Keratinocyte (primary cell): ENCODE measurements around the gene SDK2. TPM values are rescaled to one million over a fixed set of nuclear protein-coding genes. Genes with fewer than 3 reads are reported as not detected.

Source experiments
- DNase-seq: peaks from one replicate; pipeline ENCODE4 v3.0.0-alpha.2; 2011; ENCODE audit warnings: low read depth, missing footprints, low spot score
- FAIRE-seq: peaks from 2 replicates; lab custom pipeline; 2011; peaks lifted over from hg19 to GRCh38; lab: Jason Lieb, UNC
- H2AFZ ChIP-seq: 2 replicates; pipeline ENCODE4 v1.6.0; 2012; ENCODE audit warnings: low read length, control low read depth, inconsistent platforms; ENCODE audit not compliant: control insufficient read depth
- H3K27ac ChIP-seq: 2 replicates; pipeline ENCODE4 v1.5.1; 2011; ENCODE audit warnings: low read length; ENCODE audit not compliant: control insufficient read depth, insufficient read depth
- H3K27me3 ChIP-seq: 3 replicates; pipeline ENCODE4 v1.6.0; 2011; ENCODE audit warnings: low read length; ENCODE audit not compliant: control insufficient read depth, insufficient read depth; ENCODE audit errors: extremely low read depth
- H3K36me3 ChIP-seq, 2 experiments: 2 replicates in 1 of 2; 3 replicates in 1 of 2; pipeline ENCODE4 v1.5.1; 2011; ENCODE audit warnings: low read length in 2 of 2, mild to moderate bottlenecking in 1 of 2; ENCODE audit not compliant: control insufficient read depth in 2 of 2, insufficient read depth in 2 of 2; ENCODE audit errors: extremely low read depth in 1 of 2
- H3K4me1 ChIP-seq: 3 replicates; pipeline ENCODE4 v1.5.1; 2011; ENCODE audit warnings: low read length; ENCODE audit not compliant: control insufficient read depth, insufficient read depth; ENCODE audit errors: extremely low read depth
- H3K4me2 ChIP-seq: 3 replicates; pipeline ENCODE4 v1.6.0; 2011; ENCODE audit warnings: low read depth, low read length; ENCODE audit not compliant: control insufficient read depth, insufficient read depth; ENCODE audit errors: extremely low read depth
- H3K4me3 ChIP-seq, 3 experiments: fragments of 200-600 bp in 1 of 3; sonication (generic) in 1 of 3; 2 replicates in 2 of 3; 3 replicates in 1 of 3; pipeline ENCODE4 v1.5.1; 2011 to 2016; ENCODE audit warnings: low read length in 3 of 3, mild to moderate bottlenecking in 3 of 3, control low read depth in 2 of 3, inconsistent platforms in 1 of 3, low read depth in 1 of 3, mixed read lengths in 1 of 3, mixed run types in 1 of 3, moderate library complexity in 1 of 3; ENCODE audit not compliant: control insufficient read depth in 2 of 3, insufficient read depth in 2 of 3; ENCODE audit errors: extremely low read depth in 1 of 3
- H3K79me2 ChIP-seq: 2 replicates; pipeline ENCODE4 v1.6.0; 2012; ENCODE audit warnings: low read length; ENCODE audit not compliant: control insufficient read depth, insufficient read depth
- H3K9ac ChIP-seq: 3 replicates; pipeline ENCODE4 v1.6.0; 2011; ENCODE audit warnings: low read length; ENCODE audit not compliant: control insufficient read depth, insufficient read depth; ENCODE audit errors: extremely low read depth
- H3K9me1 ChIP-seq: 3 replicates; pipeline ENCODE4 v1.6.0; 2011; ENCODE audit warnings: low read length; ENCODE audit not compliant: control insufficient read depth, insufficient read depth; ENCODE audit errors: extremely low read depth
- H3K9me3 ChIP-seq: 2 replicates; pipeline ENCODE4 v1.5.1; 2012; ENCODE audit warnings: low read depth, low read length; ENCODE audit not compliant: control insufficient read depth
- H4K20me1 ChIP-seq: 3 replicates; pipeline ENCODE4 v1.6.0; 2011; ENCODE audit warnings: low read length; ENCODE audit not compliant: control insufficient read depth, insufficient read depth; ENCODE audit errors: extremely low read depth
- CTCF ChIP-seq, 3 experiments: IDR thresholded peaks in 1 of 3; conservative IDR thresholded peaks in 1 of 3; optimal IDR thresholded peaks in 1 of 3; 2 replicates in 2 of 3; 3 replicates in 1 of 3; pipeline versions ENCODE3 to v1.5.1; 2011; ENCODE audit warnings: low read length in 3 of 3, mild to moderate bottlenecking in 3 of 3, moderate library complexity in 2 of 3, control low read depth in 1 of 3, inconsistent platforms in 1 of 3; ENCODE audit not compliant: insufficient read depth in 2 of 3; ENCODE audit errors: extremely low read depth in 1 of 3
- EZH2 ChIP-seq: IDR thresholded peaks from one replicate; pipeline ENCODE4 v1.6.1; 2012; ENCODE audit warnings: inconsistent platforms, mild to moderate bottlenecking, low read length, moderate library complexity
- dilution Hi-C: fragments of 300-500 bp; cut with MboI; formaldehyde crosslinking; loops from one replicate; pipeline ENCODE4 v1.7.0; 2020; ENCODE audit warnings: low sequenced_read_pairs; ENCODE audit not compliant: extremely low pct_ligation_motif_present
- polyA plus RNA-seq, 5 experiments: library from polyadenylated mRNA; depleted of rRNA in 3 of 5; stranded (reverse) in 3 of 5; stranded (forward) in 1 of 5; unstranded in 1 of 5; fragments of >200 nt; gene quantifications; 1 replicate in 1 of 5; 2 replicates in 3 of 5; 3 replicates in 1 of 5; pipeline versions ENCODE4 v1.2.1 to v1.2.3, GENCODE V29; 2011 to 2012; ENCODE audit warnings: missing spikeins in 2 of 5, low read depth in 1 of 5, low replicate concordance in 1 of 5

The SDK2 gene
- polyA plus RNA-seq, 1 donor (not counting 4 experiments of a cell fraction or from before 2014, with no cell fraction given) = 1.8 TPM

- Histone ChIP-seq H2AFZ (no peak overlapping the region), H3K36me3 (no peaks in the 10 kb centered on the region), H3K9me3 (no peaks in the 10 kb centered on the region), H3K4me1 (peaks cover 3% of the 10 kb centered on the region), H3K4me2 (no peak overlapping the region), H3K9me1 (no peaks in the 10 kb centered on the region), H3K27me3 (no peaks in the 10 kb centered on the region), H3K4me3 (no peak overlapping the region), H3K9ac (no peak overlapping the region), H3K27ac (no peak overlapping the region), H4K20me1 (no peaks in the 10 kb centered on the region), H3K79me2 (no peaks in the 10 kb centered on the region)
- TF ChIP-seq CTCF (optimal IDR thresholded peaks at IDR 0.05 in 1 of 3, IDR thresholded peaks at IDR 0.05 in 1 of 3, conservative IDR thresholded peaks at IDR 0.05 in 1 of 3; ENCODE audit: extremely low read depth in 1 of 3, insufficient read depth in 2 of 3, low read length in 3 of 3) (no peak), EZH2 (no peak)
- FAIRE-seq (no peak), DNase-seq (no peak)
- dilution Hi-C loops = no loop called here
These were observed 88.9 kb downstream of the SDK2 start for GRCh38 chr17:73555199-73555960.

DNA sequence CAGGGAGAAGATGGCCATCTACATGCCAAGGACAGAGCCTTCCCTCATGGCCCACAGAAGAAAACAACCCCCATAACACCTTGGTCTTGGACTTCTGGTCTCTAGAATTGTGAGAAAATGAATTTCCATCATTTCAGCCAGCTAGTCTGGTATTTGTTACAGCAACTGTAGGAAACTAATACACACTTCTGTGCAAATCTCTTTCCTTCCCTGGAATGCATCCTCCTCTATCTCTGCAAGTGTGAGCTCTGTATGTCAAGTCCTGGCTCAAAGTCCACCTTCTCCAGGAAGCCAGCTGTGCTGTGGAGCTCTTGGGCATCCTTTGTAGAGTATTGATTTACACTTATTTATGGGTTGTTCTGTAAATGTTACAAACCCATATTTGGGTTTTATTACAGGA is 89.7 kb downstream of the SDK2 start:
- no peak overlapping the region for H3K4me2 ChIP-seq
- no peak overlapping the region for H3K4me3 ChIP-seq
- H3K27me3 ChIP-seq = no peaks in the 10 kb centered on the region
- H3K27ac ChIP-seq = no peak overlapping the region
- H3K9ac ChIP-seq = no peak overlapping the region
- H2AFZ ChIP-seq = no peak overlapping the region
- dilution Hi-C loops = no loop called here
- no peak for FAIRE-seq
- no peaks in the 10 kb centered on the region for H3K9me1 ChIP-seq
- no peak for TF ChIP-seq EZH2
- no peak for TF ChIP-seq CTCF (optimal IDR thresholded peaks at IDR 0.05 in 1 of 3, IDR thresholded peaks at IDR 0.05 in 1 of 3, conservative IDR thresholded peaks at IDR 0.05 in 1 of 3; ENCODE audit: extremely low read depth in 1 of 3, insufficient read depth in 2 of 3, low read length in 3 of 3)
- no peaks in the 10 kb centered on the region for H3K36me3 ChIP-seq
- no peaks in the 10 kb centered on the region for H3K9me3 ChIP-seq
- H3K79me2 ChIP-seq = no peaks in the 10 kb centered on the region
- DNase-seq = no peak
- H3K4me1 ChIP-seq = peaks cover 5% of the 10 kb centered on the region
- H4K20me1 ChIP-seq = no peaks in the 10 kb centered on the region
